Colonic mucosa (tissue), 4 donors: ENCODE data around the gene TMEM123. TPM values are rescaled to one million over a fixed set of nuclear protein-coding genes. Genes with fewer than 3 reads are reported as not detected.

Source experiments
- DNase-seq: peaks from one replicate; pipeline ENCODE4 v3.0.0-alpha.2; 2020
- H3K27ac ChIP-seq: fragments of 200-600 bp; one replicate; pipeline ENCODE4 v1.8.0; 2021
- H3K27me3 ChIP-seq: fragments of 200-600 bp; one replicate; pipeline ENCODE4 v1.8.0; 2021
- H3K36me3 ChIP-seq: fragments of 200-600 bp; one replicate; pipeline ENCODE4 v1.8.0; 2021
- H3K4me1 ChIP-seq: fragments of 200-600 bp; one replicate; pipeline ENCODE4 v1.8.0; 2021; ENCODE audit warnings: mild to moderate bottlenecking
- H3K4me3 ChIP-seq: fragments of 200-600 bp; one replicate; pipeline ENCODE4 v1.8.0; 2021
- H3K9ac ChIP-seq, 2 donors: one replicate each; pipeline ENCODE4 v1.7.0; 2013; ENCODE audit warnings: control low read depth in 2 of 2, low read depth in 2 of 2, low read length in 2 of 2
- H3K9me3 ChIP-seq: fragments of 200-600 bp; one replicate; pipeline ENCODE4 v1.8.0; 2021
- intact Hi-C: fragments of 100-400 bp; cut with DNase I; formaldehyde crosslinking; loops from one replicate; pipeline ENCODE4 v1.14.1; 2022
- total RNA-seq, 2 donors: library from RNA; stranded (reverse); fragmentation: NEBNext Ultra II Directional in 1 of 2; extraction: Animal tissue kit (Norgen Biotek cat#: 25700) in 1 of 2; gene quantifications; one replicate each; pipeline ENCODE4 v1.2.1, GENCODE V29; 2021
- TF ChIP-seq, protein P1 (sequence below): fragments of 200-600 bp; IDR thresholded peaks from one replicate; pipeline ENCODE4 v1.8.0; 2022; ENCODE audit warnings: antibody characterized with exemption, mild to moderate bottlenecking
- donor health status: healthy.
- donor health status: DM: no; HTN: no; CAD: no.
- donor health status: DM: no; HTN: no; CAD: no.

The TMEM123 gene
- total RNA-seq, 2 donors from 2014 or later, result 126 to 175 TPM

GRCh38 chr11:102414559-102414958, 38.0 kb downstream of the TMEM123 start:
- peak overlapping the region; percentile 30 for H3K27ac ChIP-seq

GRCh38 chr11:102413497-102413896, 39.1 kb downstream of the TMEM123 start:
- no peak for DNase-seq
- H3K9ac ChIP-seq, result no peak overlapping the region
- no peaks in the 10 kb centered on the region for H3K36me3 ChIP-seq
- intact Hi-C loops, result no loop called here
- no peak overlapping the region for H3K27ac ChIP-seq
- no peaks in the 10 kb centered on the region for H3K9me3 ChIP-seq
- no peak overlapping the region for H3K4me3 ChIP-seq
- TF ChIP-seq, protein P1, sequence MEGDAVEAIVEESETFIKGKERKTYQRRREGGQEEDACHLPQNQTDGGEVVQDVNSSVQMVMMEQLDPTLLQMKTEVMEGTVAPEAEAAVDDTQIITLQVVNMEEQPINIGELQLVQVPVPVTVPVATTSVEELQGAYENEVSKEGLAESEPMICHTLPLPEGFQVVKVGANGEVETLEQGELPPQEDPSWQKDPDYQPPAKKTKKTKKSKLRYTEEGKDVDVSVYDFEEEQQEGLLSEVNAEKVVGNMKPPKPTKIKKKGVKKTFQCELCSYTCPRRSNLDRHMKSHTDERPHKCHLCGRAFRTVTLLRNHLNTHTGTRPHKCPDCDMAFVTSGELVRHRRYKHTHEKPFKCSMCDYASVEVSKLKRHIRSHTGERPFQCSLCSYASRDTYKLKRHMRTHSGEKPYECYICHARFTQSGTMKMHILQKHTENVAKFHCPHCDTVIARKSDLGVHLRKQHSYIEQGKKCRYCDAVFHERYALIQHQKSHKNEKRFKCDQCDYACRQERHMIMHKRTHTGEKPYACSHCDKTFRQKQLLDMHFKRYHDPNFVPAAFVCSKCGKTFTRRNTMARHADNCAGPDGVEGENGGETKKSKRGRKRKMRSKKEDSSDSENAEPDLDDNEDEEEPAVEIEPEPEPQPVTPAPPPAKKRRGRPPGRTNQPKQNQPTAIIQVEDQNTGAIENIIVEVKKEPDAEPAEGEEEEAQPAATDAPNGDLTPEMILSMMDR, result no peak
- H3K27me3 ChIP-seq, result no peaks in the 10 kb centered on the region
- no peaks in the 10 kb centered on the region for H3K4me1 ChIP-seq

More at GRCh38 chr11:102414559-102414958, 38.0 kb downstream of the TMEM123 start:
- H3K4me3 ChIP-seq, result no peak overlapping the region
- H3K9me3 ChIP-seq, result no peaks in the 10 kb centered on the region
- H3K27me3 ChIP-seq, result no peaks in the 10 kb centered on the region
- intact Hi-C loops, result no loop called here
- DNase-seq, result no peak
- TF ChIP-seq, protein P1, result no peak
- H3K4me1 ChIP-seq, result no peaks in the 10 kb centered on the region
- H3K9ac ChIP-seq, result no peak overlapping the region
- no peaks in the 10 kb centered on the region for H3K36me3 ChIP-seq

DNA sequence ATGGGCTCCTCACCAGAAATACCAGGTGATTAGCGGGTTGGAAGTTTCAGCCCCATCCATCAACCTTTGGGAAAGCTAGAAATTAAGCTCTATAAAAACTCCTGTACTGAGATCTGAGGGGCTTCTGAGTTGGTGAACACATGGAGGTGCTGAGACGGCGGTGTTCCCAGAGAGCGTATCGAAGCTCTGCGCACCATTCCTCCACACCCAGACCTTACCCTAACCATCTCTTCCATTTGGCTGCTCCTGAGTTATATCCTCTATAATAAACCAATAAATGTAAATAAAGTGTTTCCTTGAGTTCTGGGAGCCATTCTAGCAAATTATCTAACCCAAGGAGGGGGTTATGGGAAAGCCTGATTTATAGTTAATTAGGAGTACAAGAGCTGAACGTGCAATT, 41.4 kb downstream of the TMEM123 start:
- Histone ChIP-seq H3K4me3 (no peak overlapping the region), H3K9me3 (no peaks in the 10 kb centered on the region), H3K27me3 (no peaks in the 10 kb centered on the region), H3K4me1 (no peaks in the 10 kb centered on the region), H3K36me3 (no peaks in the 10 kb centered on the region), H3K9ac (no peak overlapping the region), H3K27ac (no peak overlapping the region)
- TF ChIP-seq, protein P1, result no peak
- DNase-seq, result no peak
- intact Hi-C loops, result no loop called here

DNA sequence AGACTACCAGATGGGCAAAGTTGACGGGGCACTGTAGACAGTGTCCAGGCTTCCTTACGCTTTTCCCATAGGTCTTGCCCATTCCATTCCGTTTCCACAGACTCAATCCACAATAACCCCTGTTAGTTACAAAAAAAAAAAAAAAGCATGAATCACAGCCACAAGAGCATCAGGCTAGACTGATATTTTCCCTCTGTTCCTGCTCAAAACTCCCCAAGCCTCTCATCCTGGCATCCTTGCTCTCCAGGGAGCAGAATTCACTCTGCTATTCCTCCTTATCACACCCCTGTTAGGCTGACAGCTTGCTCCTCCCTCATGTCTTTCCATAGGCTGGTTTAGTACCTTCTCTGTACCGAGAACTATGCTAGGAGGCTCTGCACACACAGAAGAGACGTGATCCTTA, 42.2 kb downstream of the TMEM123 start:
- Histone ChIP-seq H3K36me3 (no peaks in the 10 kb centered on the region), H3K4me3 (no peak overlapping the region), H3K27me3 (no peaks in the 10 kb centered on the region), H3K4me1 (no peaks in the 10 kb centered on the region), H3K9me3 (no peaks in the 10 kb centered on the region), H3K9ac (no peak overlapping the region), H3K27ac (no peak overlapping the region)
- no peak for DNase-seq
- intact Hi-C loops, result no loop called here
- TF ChIP-seq, protein P1, result no peak

- TF ChIP-seq, protein P1, result no peak
- no peak overlapping the region for H3K4me3 ChIP-seq
- intact Hi-C loops, result no loop called here
- no peaks in the 10 kb centered on the region for H3K27me3 ChIP-seq
- no peak overlapping the region for H3K27ac ChIP-seq
- no peaks in the 10 kb centered on the region for H3K4me1 ChIP-seq
- DNase-seq, result no peak
- no peak overlapping the region for H3K9ac ChIP-seq
- H3K36me3 ChIP-seq, result no peaks in the 10 kb centered on the region
- no peaks in the 10 kb centered on the region for H3K9me3 ChIP-seq
These were observed 44.2 kb downstream of the TMEM123 start for GRCh38 chr11:102408339-102408738.

GRCh38 chr11:102407901-102408300, 44.7 kb downstream of the TMEM123 start:
- Histone ChIP-seq H3K4me1 (no peaks in the 10 kb centered on the region), H3K27me3 (no peaks in the 10 kb centered on the region), H3K9ac (no peak overlapping the region), H3K27ac (no peak overlapping the region), H3K36me3 (no peaks in the 10 kb centered on the region), H3K9me3 (no peaks in the 10 kb centered on the region), H3K4me3 (no peak overlapping the region)
- intact Hi-C loops, result no loop called here
- no peak for DNase-seq
- TF ChIP-seq, protein P1, result no peak
